ENCODE data around the gene SOCS3. TPM values are rescaled to one million over a fixed set of nuclear protein-coding genes. Genes with fewer than 3 reads are reported as not detected.
"Not testable (repeated sequence)": the region's sequence is repeated elsewhere in the genome, so short reads cannot be mapped to it uniquely, and the experiment has no call there.

The SOCS3 gene
- total RNA-seq, 1 donor from 2014 or later = 5.4 TPM

GRCh38 chr17:78314683-78315354 lies 45.1 kb downstream of the SOCS3 start:
- H3K9me3 Mint-ChIP-seq (ENCODE audit: low read depth) = no peaks in the 10 kb centered on the region
- peak overlapping the region; percentile 20 for H3K4me3 Mint-ChIP-seq (ENCODE audit: low read depth)
- DNase-seq (ENCODE audit: low spot score, unreplicated experiment) = no peak
- H3K27ac Mint-ChIP-seq = peak overlapping the region; percentile 14
- H3K36me3 Mint-ChIP-seq (ENCODE audit: insufficient read depth) = no peaks in the 10 kb centered on the region
- peaks cover 22% of the 10 kb centered on the region for H3K27me3 Mint-ChIP-seq
- H3K4me1 Mint-ChIP-seq (ENCODE audit: low read depth) = peaks cover 26% of the 10 kb centered on the region
- TF ChIP-seq CTCF (IDR thresholded peaks at IDR 0.05; ENCODE audit: unreplicated experiment) = no peak

- H3K27ac Mint-ChIP-seq = peak overlapping the region; percentile 85
- H3K4me1 Mint-ChIP-seq (ENCODE audit: low read depth) = peaks cover 26% of the 10 kb centered on the region
- H3K4me3 Mint-ChIP-seq (ENCODE audit: low read depth) = peak overlapping the region; percentile 62
- peaks cover 22% of the 10 kb centered on the region for H3K27me3 Mint-ChIP-seq
- DNase-seq (ENCODE audit: low spot score, unreplicated experiment) = peak; percentile 60
- no peak for TF ChIP-seq CTCF (IDR thresholded peaks at IDR 0.05; ENCODE audit: unreplicated experiment)
- no peaks in the 10 kb centered on the region for H3K9me3 Mint-ChIP-seq (ENCODE audit: low read depth)
- H3K36me3 Mint-ChIP-seq (ENCODE audit: insufficient read depth) = no peaks in the 10 kb centered on the region
Measured at GRCh38 chr17:78313735-78314648, 45.9 kb downstream of the SOCS3 start.

GRCh38 chr17:78309659-78310255 lies 50.1 kb downstream of the SOCS3 start:
- not testable (repeated sequence) for H3K4me3 Mint-ChIP-seq (ENCODE audit: low read depth); H3K36me3 Mint-ChIP-seq (ENCODE audit: insufficient read depth); H3K4me1 Mint-ChIP-seq (ENCODE audit: low read depth); DNase-seq (ENCODE audit: low spot score, unreplicated experiment); H3K27ac Mint-ChIP-seq; H3K9me3 Mint-ChIP-seq (ENCODE audit: low read depth)
- peaks cover 22% of the 10 kb centered on the region for H3K27me3 Mint-ChIP-seq

- no peak overlapping the region for H3K4me3 Mint-ChIP-seq (ENCODE audit: low read depth)
- H3K9me3 Mint-ChIP-seq (ENCODE audit: low read depth) = no peaks in the 10 kb centered on the region
- DNase-seq (ENCODE audit: low spot score, unreplicated experiment) = no peak
- H3K36me3 Mint-ChIP-seq (ENCODE audit: insufficient read depth) = no peaks in the 10 kb centered on the region
- no peak overlapping the region for H3K27ac Mint-ChIP-seq
- no peaks in the 10 kb centered on the region for H3K4me1 Mint-ChIP-seq (ENCODE audit: low read depth)
- peaks cover 20% of the 10 kb centered on the region for H3K27me3 Mint-ChIP-seq
- TF ChIP-seq CTCF (IDR thresholded peaks at IDR 0.05; ENCODE audit: unreplicated experiment) = no peak
Measured at GRCh38 chr17:78307887-78308638, 51.8 kb downstream of the SOCS3 start.

- Mint-ChIP-seq H3K4me1 (ENCODE audit: low read depth) (no peaks in the 10 kb centered on the region), H3K4me3 (ENCODE audit: low read depth) (no peak overlapping the region), H3K9me3 (ENCODE audit: low read depth) (no peaks in the 10 kb centered on the region), H3K27ac (no peak overlapping the region), H3K36me3 (ENCODE audit: insufficient read depth) (no peaks in the 10 kb centered on the region), H3K27me3 (peaks cover 8% of the 10 kb centered on the region)
- no peak for TF ChIP-seq CTCF (IDR thresholded peaks at IDR 0.05; ENCODE audit: unreplicated experiment)
- no peak for DNase-seq (ENCODE audit: low spot score, unreplicated experiment)
Measured at GRCh38 chr17:78306913-78307312, 53.0 kb downstream of the SOCS3 start.

Other genes with a start within 250 kb of the SOCS3 start
- 125 and 134 TPM in 2 replicates for gene TMC6, start 231.3 kb downstream of the SOCS3 start, total RNA-seq
- gene TMC8, start 229.3 kb downstream of the SOCS3 start, total RNA-seq = 0.12 and 0.58 TPM in 2 replicates
- gene C17orf99, start 213.7 kb downstream of the SOCS3 start, total RNA-seq = not detected in 2 replicates
- 50.5 and 51.5 TPM in 2 replicates for gene SYNGR2, start 191.5 kb downstream of the SOCS3 start, total RNA-seq
- gene TK1, start 173.0 kb downstream of the SOCS3 start, total RNA-seq = 27.9 and 29.1 TPM in 2 replicates
- gene AFMID, start 172.7 kb downstream of the SOCS3 start, total RNA-seq = 26.5 and 27.9 TPM in 2 replicates
- 28.9 and 30.0 TPM in 2 replicates for gene BIRC5, start 145.8 kb downstream of the SOCS3 start, total RNA-seq
- gene TMEM235, start 128.4 kb downstream of the SOCS3 start, total RNA-seq = not detected in 2 replicates
- 66.1 and 67.1 TPM in 2 replicates for gene PGS1, start 18.6 kb upstream of the SOCS3 start, total RNA-seq
- gene DNAH17, start 217.3 kb upstream of the SOCS3 start, total RNA-seq = 0.16 TPM in 1 of 2 replicates, not detected in the other